Fibroblast of the aortic adventitia (primary cell): Measurements from ENCODE around the gene GALNS. TPM values are rescaled to one million over a fixed set of nuclear protein-coding genes. Genes with fewer than 3 reads are reported as not detected.
A peak's percentile ranks its signal among the peaks of the same experiment; 100 is the strongest.
"Not testable (repeated sequence)": the region's sequence is repeated elsewhere in the genome, so short reads cannot be mapped to it uniquely, and the experiment has no call there.

Source experiments
- DNase-seq: peaks from one replicate; pipeline ENCODE4 v3.0.0-alpha.2; 2010; ENCODE audit warnings: low read depth
- H3K4me3 ChIP-seq: 2 replicates; pipeline ENCODE4 v1.5.1; 2011; ENCODE audit warnings: low read depth, mild to moderate bottlenecking, control low read depth, low read length, moderate library complexity
- CTCF ChIP-seq: IDR thresholded peaks from 2 replicates; pipeline ENCODE4 v1.5.1; 2011; ENCODE audit warnings: mild to moderate bottlenecking, low read length, control low read depth, inconsistent platforms; ENCODE audit not compliant: insufficient read depth
- total RNA-seq: library from RNA; depleted of rRNA; stranded (reverse); fragments of >200 nt; gene quantifications from 2 replicates; pipeline ENCODE4 v1.2.3, GENCODE V29; 2012; ENCODE audit warnings: low replicate concordance

GALNS gene
- total RNA-seq, 1 donor, result 22.5 TPM

GRCh38 chr16:88778271-88778525, 78.5 kb downstream of the GALNS start:
- TF ChIP-seq CTCF, result no peak

DNA sequence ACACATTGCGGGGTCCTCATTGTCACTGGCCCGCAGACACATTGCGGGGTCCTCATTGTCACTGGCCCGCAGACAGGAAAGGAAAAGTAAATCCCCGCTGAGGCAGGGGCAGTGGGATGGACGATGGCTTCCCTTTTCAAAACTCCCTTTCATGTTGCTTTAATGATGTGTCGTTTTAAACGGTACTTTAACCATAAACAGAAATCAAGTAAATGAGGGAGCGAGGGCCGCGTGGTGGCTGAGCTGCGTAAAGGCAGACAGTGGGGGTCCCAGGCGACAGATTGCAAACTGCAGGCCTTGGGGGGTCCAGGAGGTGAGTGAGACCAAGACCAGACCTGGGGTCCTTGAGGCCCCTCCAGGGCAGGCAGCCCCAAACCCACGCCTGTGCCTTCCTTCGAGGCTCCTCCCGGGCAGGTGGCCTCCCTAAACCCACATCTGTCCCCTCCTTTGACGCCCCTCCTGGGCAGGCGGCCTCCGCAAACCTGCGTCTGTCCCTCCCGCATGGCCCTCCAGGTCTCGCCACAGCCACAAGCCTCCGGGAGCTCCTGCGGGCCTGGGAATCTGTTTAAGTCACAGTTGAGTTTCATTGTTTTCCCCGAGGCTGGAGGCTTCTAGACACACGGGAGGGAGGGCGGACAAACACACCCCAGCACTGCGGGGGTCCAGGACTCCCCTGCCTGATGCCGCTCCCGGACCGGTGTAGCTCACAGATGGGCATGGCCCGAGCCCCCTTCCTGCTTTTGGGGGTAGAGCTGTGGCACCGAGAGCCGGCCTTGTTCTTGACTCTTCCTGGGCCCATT, 79.1 kb downstream of the GALNS start:
- no peak for TF ChIP-seq CTCF
- DNase-seq, result no peak
- no peak overlapping the region for H3K4me3 ChIP-seq

More at GRCh38 chr16:88778271-88778525, 78.5 kb downstream of the GALNS start:
- DNase-seq, result no peak
- H3K4me3 ChIP-seq, result no peak overlapping the region

- no peak for DNase-seq
- no peak for TF ChIP-seq CTCF
These were observed 80.9 kb downstream of the GALNS start for GRCh38 chr16:88775825-88776224.

GRCh38 chr16:88774544-88775393, 82.0 kb downstream of the GALNS start:
- DNase-seq, result no peak
- no peak overlapping the region for H3K4me3 ChIP-seq
- TF ChIP-seq CTCF, result no peak

More at GRCh38 chr16:88775825-88776224, 80.9 kb downstream of the GALNS start:
- no peak overlapping the region for H3K4me3 ChIP-seq

GRCh38 chr16:88773812-88774291, 82.9 kb downstream of the GALNS start:
- TF ChIP-seq CTCF, result no peak
- H3K4me3 ChIP-seq, result peak overlapping the region; percentile 25
- peak; percentile 63 for DNase-seq

GRCh38 chr16:88772871-88773811, 83.6 kb downstream of the GALNS start:
- peak; percentile 86 for DNase-seq
- no peak for TF ChIP-seq CTCF
- no peak overlapping the region for H3K4me3 ChIP-seq

DNA sequence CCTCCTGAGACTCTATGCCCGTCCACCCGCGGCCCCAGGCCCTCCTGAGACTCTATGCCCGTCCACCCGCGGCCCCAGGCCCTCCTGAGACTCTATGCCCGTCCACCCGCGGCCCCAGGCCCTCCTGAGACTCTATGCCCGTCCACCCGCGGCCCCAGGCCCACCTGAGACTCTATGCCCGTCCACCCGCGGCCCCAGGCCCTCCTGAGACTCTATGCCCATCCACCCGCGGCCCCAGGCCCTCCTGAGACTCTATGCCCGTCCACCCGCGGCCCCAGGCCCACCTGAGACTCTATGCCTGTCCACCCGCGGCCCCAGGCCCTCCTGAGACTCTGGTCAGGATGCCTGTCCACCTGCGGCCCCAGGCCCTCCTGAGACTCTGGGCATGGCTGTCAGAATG, 85.0 kb downstream of the GALNS start:
- not testable (repeated sequence) for H3K4me3 ChIP-seq, DNase-seq
